ENCODE measurements around the gene IRF6.
A peak's percentile ranks its signal among the peaks of the same experiment; 100 is the strongest.

IRF6 gene

DNA sequence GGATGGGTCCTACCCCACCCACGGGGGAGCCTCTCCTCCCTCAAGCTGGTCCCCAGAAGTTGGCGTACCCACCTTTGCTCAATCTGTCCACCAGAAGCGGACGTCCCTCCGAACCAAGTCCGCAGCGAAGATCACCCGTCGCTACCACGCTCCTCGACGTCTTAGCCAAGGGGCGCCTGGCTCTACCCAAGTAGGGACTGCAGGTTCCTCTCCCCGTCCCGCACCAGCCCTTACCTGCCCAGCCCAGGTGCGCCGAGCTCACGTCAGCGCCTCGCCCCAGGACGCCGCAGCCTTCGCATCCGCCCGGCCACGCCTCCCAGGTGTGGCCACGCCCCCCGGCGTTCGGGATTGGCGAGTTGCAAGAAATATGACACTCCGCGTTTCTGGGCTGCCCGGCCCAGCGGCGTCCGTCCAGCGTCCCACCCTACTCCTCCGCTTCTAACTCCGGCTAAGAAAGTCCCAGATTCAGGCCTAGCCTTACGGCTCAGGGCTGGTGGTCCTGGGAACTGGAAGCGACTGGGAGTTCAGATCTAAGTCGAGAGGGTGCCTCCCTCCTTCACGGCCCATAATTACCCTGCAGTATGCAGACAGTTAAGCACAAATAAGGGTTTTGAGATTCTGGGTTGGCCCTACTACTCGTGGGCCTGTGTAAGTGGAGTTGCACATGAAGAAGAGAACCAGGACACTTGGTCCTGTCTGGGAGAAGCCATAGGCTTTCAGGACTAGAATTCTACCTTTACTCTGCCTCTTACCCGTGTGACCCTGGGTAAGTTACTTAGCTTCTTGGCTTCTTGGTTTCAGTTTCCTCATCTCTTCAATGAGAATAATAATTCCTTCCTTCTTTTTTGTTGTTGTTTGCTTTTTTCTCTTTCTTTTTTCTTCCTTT lies at the start of gene IRF6:
IRF6 (minus strand) TSS at position 268 of the 886 bp plus-strand sequence. CDS start 4,729 bp downstream, outside the sequence.
- peaks cover 7% of the 10 kb centered on the region for H3K4me1 ChIP-seq (ENCODE audit: control insufficient read depth, insufficient read depth, low read length)
- peaks cover 26% of the 10 kb centered on the region; the same call in 1 of the 2 replicates for H3K27me3 ChIP-seq (ENCODE audit: control insufficient read depth, insufficient read depth, low read length)
- peak within 1 kb of the TSS; percentile 55 for H3K9ac ChIP-seq (ENCODE audit: low read length)
- H3K36me3 ChIP-seq (ENCODE audit: control insufficient read depth, insufficient read depth, low read length): no peaks in the 10 kb centered on the region
- H3K27ac ChIP-seq (ENCODE audit: low read depth, low read length): peak within 1 kb of the TSS; percentile 44; the same call in 1 of the 2 replicates
- H3K4me3 ChIP-seq (ENCODE audit: low read depth, low read length): peak within 1 kb of the TSS; percentile 97
- no peaks in the 10 kb centered on the region for H3K9me3 ChIP-seq (ENCODE audit: control insufficient read depth, insufficient read depth, low read depth, low read length)

- Histone ChIP-seq H3K9me3 (ENCODE audit: control insufficient read depth, insufficient read depth, low read depth, low read length) (no peaks in the 10 kb centered on the region), H3K36me3 (ENCODE audit: control insufficient read depth, insufficient read depth, low read length) (peaks cover 40% of the 10 kb centered on the region), H3K4me1 (ENCODE audit: control insufficient read depth, insufficient read depth, low read length) (no peaks in the 10 kb centered on the region), H3K27me3 (ENCODE audit: control insufficient read depth, insufficient read depth, low read length) (no peaks in the 10 kb centered on the region), H3K27ac (ENCODE audit: low read depth, low read length) (no peak overlapping the region), H3K9ac (ENCODE audit: low read length) (no peak overlapping the region), H3K4me3 (ENCODE audit: low read depth, low read length) (no peak overlapping the region)
Observed at GRCh38 chr1:209855623-209856022, 49.7 kb upstream of the IRF6 start.

GRCh38 chr1:209855006-209855405 lies 49.1 kb upstream of the IRF6 start:
- H3K4me3 ChIP-seq (ENCODE audit: low read depth, low read length): no peak overlapping the region
- H3K9ac ChIP-seq (ENCODE audit: low read length): no peak overlapping the region
- H3K36me3 ChIP-seq (ENCODE audit: control insufficient read depth, insufficient read depth, low read length): peaks cover 42% of the 10 kb centered on the region
- no peaks in the 10 kb centered on the region for H3K27me3 ChIP-seq (ENCODE audit: control insufficient read depth, insufficient read depth, low read length)
- H3K27ac ChIP-seq (ENCODE audit: low read depth, low read length): no peak overlapping the region
- no peaks in the 10 kb centered on the region for H3K9me3 ChIP-seq (ENCODE audit: control insufficient read depth, insufficient read depth, low read depth, low read length)
- no peaks in the 10 kb centered on the region for H3K4me1 ChIP-seq (ENCODE audit: control insufficient read depth, insufficient read depth, low read length)

GRCh38 chr1:209854196-209854595 lies 48.3 kb upstream of the IRF6 start:
- Histone ChIP-seq H3K9ac (ENCODE audit: low read length) (no peak overlapping the region), H3K36me3 (ENCODE audit: control insufficient read depth, insufficient read depth, low read length) (peaks cover 45% of the 10 kb centered on the region), H3K4me3 (ENCODE audit: low read depth, low read length) (no peak overlapping the region), H3K4me1 (ENCODE audit: control insufficient read depth, insufficient read depth, low read length) (no peaks in the 10 kb centered on the region), H3K27ac (ENCODE audit: low read depth, low read length) (no peak overlapping the region), H3K27me3 (ENCODE audit: control insufficient read depth, insufficient read depth, low read length) (no peaks in the 10 kb centered on the region), H3K9me3 (ENCODE audit: control insufficient read depth, insufficient read depth, low read depth, low read length) (no peaks in the 10 kb centered on the region)

DNA sequence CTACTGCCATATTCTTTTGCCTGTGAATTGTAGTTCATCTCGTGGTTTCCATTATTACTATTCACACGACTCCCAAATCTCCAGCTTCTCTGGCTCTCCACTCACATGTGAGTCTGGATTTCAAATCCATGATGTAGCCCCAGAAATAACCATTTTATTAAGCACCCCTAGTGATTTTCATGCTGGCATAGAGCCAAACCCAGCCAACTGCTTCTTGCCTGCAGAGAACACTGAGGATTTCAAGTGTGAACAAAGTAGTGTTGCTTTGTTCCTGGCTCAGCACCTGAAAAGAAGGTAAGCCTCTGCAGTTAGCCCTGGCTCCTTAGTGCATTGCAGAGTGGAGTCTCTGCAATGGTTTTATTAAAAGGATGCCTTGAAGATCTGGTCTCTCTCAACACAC lies 47.7 kb upstream of the IRF6 start:
- Histone ChIP-seq H3K36me3 (ENCODE audit: control insufficient read depth, insufficient read depth, low read length) (peaks cover 49% of the 10 kb centered on the region), H3K9ac (ENCODE audit: low read length) (no peak overlapping the region), H3K4me3 (ENCODE audit: low read depth, low read length) (no peak overlapping the region), H3K27me3 (ENCODE audit: control insufficient read depth, insufficient read depth, low read length) (no peaks in the 10 kb centered on the region), H3K4me1 (ENCODE audit: control insufficient read depth, insufficient read depth, low read length) (no peaks in the 10 kb centered on the region), H3K9me3 (ENCODE audit: control insufficient read depth, insufficient read depth, low read depth, low read length) (no peaks in the 10 kb centered on the region), H3K27ac (ENCODE audit: low read depth, low read length) (no peak overlapping the region)

- no peak overlapping the region for H3K4me3 ChIP-seq (ENCODE audit: low read depth, low read length)
- no peaks in the 10 kb centered on the region for H3K9me3 ChIP-seq (ENCODE audit: control insufficient read depth, insufficient read depth, low read depth, low read length)
- no peak overlapping the region for H3K27ac ChIP-seq (ENCODE audit: low read depth, low read length)
- peaks cover 62% of the 10 kb centered on the region for H3K36me3 ChIP-seq (ENCODE audit: control insufficient read depth, insufficient read depth, low read length)
- no peaks in the 10 kb centered on the region for H3K4me1 ChIP-seq (ENCODE audit: control insufficient read depth, insufficient read depth, low read length)
- H3K27me3 ChIP-seq (ENCODE audit: control insufficient read depth, insufficient read depth, low read length): no peaks in the 10 kb centered on the region
- H3K9ac ChIP-seq (ENCODE audit: low read length): no peak overlapping the region
Observed at GRCh38 chr1:209850342-209850979, 44.5 kb upstream of the IRF6 start.

DNA sequence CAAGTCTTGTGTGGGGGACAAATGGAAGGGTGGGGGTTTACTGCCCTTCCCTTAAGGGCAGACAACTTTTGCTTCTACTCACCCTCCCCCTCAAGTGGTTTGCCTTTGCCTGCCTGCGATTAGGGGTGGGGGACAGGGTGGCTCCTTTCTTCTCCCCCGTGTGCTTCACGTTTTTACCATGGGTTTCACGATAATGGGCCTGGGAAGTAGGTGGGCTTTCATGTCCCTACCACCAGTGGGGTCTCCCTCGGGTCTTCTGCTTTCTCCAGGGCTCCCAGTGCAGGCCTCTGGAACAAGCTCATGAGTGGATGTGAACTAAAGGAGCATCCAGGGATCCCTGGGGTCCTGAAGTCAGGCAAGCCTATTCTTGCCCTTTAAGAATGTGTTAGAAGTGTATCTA lies 43.4 kb upstream of the IRF6 start:
- Histone ChIP-seq H3K4me1 (ENCODE audit: control insufficient read depth, insufficient read depth, low read length) (no peaks in the 10 kb centered on the region), H3K27me3 (ENCODE audit: control insufficient read depth, insufficient read depth, low read length) (no peaks in the 10 kb centered on the region), H3K9me3 (ENCODE audit: control insufficient read depth, insufficient read depth, low read depth, low read length) (no peaks in the 10 kb centered on the region), H3K9ac (ENCODE audit: low read length) (no peak overlapping the region), H3K36me3 (ENCODE audit: control insufficient read depth, insufficient read depth, low read length) (peaks cover 66% of the 10 kb centered on the region), H3K4me3 (ENCODE audit: low read depth, low read length) (no peak overlapping the region), H3K27ac (ENCODE audit: low read depth, low read length) (no peak overlapping the region)

GRCh38 chr1:209845408-209845725 lies 39.4 kb upstream of the IRF6 start:
- no peaks in the 10 kb centered on the region for H3K27me3 ChIP-seq (ENCODE audit: control insufficient read depth, insufficient read depth, low read length)
- H3K9ac ChIP-seq (ENCODE audit: low read length): no peak overlapping the region
- H3K4me3 ChIP-seq (ENCODE audit: low read depth, low read length): no peak overlapping the region
- no peaks in the 10 kb centered on the region for H3K9me3 ChIP-seq (ENCODE audit: control insufficient read depth, insufficient read depth, low read depth, low read length)
- H3K27ac ChIP-seq (ENCODE audit: low read depth, low read length): no peak overlapping the region
- H3K36me3 ChIP-seq (ENCODE audit: control insufficient read depth, insufficient read depth, low read length): peaks cover 68% of the 10 kb centered on the region
- no peaks in the 10 kb centered on the region for H3K4me1 ChIP-seq (ENCODE audit: control insufficient read depth, insufficient read depth, low read length)

GRCh38 chr1:209844695-209845407 lies 38.9 kb upstream of the IRF6 start:
- Histone ChIP-seq H3K27ac (ENCODE audit: low read depth, low read length) (no peak overlapping the region), H3K36me3 (ENCODE audit: control insufficient read depth, insufficient read depth, low read length) (peaks cover 73% of the 10 kb centered on the region), H3K4me3 (ENCODE audit: low read depth, low read length) (no peak overlapping the region), H3K9me3 (ENCODE audit: control insufficient read depth, insufficient read depth, low read depth, low read length) (no peaks in the 10 kb centered on the region), H3K9ac (ENCODE audit: low read length) (no peak overlapping the region), H3K27me3 (ENCODE audit: control insufficient read depth, insufficient read depth, low read length) (no peaks in the 10 kb centered on the region), H3K4me1 (ENCODE audit: control insufficient read depth, insufficient read depth, low read length) (no peaks in the 10 kb centered on the region)

DNA sequence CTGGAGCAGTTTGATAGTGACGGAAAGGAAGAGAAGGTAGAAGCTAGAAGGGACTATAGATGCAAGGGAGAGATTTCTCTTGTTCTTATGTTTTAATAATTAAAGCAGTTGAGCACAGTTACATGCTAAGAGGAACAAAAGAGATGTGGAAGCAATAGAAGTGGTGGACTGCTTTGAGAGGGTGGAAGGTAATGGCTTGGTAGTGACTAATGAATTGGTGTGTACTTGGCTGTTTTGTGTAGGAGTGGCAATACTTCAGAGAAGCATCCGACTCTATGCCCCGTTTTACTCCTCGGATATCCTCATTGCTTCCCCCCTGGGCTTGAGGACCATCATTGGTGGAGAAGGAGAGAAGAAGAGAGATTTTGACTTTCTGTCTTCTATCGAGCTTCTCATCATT lies 34.7 kb upstream of the IRF6 start:
- no peaks in the 10 kb centered on the region for H3K9me3 ChIP-seq (ENCODE audit: control insufficient read depth, insufficient read depth, low read depth, low read length)
- H3K27me3 ChIP-seq (ENCODE audit: control insufficient read depth, insufficient read depth, low read length): no peaks in the 10 kb centered on the region
- H3K36me3 ChIP-seq (ENCODE audit: control insufficient read depth, insufficient read depth, low read length): peaks cover 97% of the 10 kb centered on the region
- H3K4me3 ChIP-seq (ENCODE audit: low read depth, low read length): no peak overlapping the region
- H3K9ac ChIP-seq (ENCODE audit: low read length): no peak overlapping the region
- no peak overlapping the region for H3K27ac ChIP-seq (ENCODE audit: low read depth, low read length)
- H3K4me1 ChIP-seq (ENCODE audit: control insufficient read depth, insufficient read depth, low read length): no peaks in the 10 kb centered on the region

Data from HUES6 (cell line).